Measurements from ENCODE around the gene SLC7A6.

The SLC7A6 gene

DNA sequence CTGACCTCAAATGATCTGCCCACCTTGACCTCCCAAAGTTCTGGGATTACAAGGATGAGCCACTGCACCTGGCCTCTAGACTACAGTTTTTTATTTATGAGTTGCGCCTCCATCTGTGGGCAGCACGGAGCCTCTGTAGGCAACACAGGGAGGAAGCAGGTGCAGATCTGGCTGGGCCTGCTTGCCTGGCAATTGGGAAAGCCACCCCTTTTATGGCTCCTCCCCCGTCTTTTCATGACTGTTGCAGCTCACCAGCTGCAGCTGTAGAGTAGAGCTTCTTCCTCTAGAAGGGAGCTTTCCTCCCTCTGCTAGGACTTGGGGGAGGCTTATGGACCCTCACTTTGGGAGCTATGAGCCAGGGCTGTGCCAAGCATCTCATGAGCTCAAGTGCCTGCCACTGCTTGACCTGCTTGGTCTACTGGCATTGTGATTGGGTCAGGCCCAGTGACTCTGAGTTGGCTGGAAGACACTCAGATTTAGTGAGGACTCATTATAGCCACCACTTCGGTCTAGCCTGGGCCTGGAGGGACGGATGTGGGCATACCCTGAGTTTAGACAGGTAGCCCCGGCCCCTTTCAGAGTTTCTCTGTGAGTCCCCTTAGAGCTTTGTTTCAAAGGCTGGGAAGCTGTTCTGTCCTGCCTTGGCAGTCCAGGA lies 6.9 kb upstream of the SLC7A6 start:
- no peak overlapping the region for H3K4me3 Mint-ChIP-seq
- peaks cover 5% of the 10 kb centered on the region for H3K36me3 Mint-ChIP-seq
- peak overlapping the region; percentile 82 for H3K27ac Mint-ChIP-seq
- DNase-seq (ENCODE audit: low spot score in 2 of 2) (peak; percentile 46 to 61), ATAC-seq (ENCODE audit: low read depth) (peak; percentile 95)
- H3K4me1 Mint-ChIP-seq: peaks cover 18% of the 10 kb centered on the region
- H3K9me3 Mint-ChIP-seq: no peaks in the 10 kb centered on the region
- no peaks in the 10 kb centered on the region for H3K27me3 Mint-ChIP-seq

DNA sequence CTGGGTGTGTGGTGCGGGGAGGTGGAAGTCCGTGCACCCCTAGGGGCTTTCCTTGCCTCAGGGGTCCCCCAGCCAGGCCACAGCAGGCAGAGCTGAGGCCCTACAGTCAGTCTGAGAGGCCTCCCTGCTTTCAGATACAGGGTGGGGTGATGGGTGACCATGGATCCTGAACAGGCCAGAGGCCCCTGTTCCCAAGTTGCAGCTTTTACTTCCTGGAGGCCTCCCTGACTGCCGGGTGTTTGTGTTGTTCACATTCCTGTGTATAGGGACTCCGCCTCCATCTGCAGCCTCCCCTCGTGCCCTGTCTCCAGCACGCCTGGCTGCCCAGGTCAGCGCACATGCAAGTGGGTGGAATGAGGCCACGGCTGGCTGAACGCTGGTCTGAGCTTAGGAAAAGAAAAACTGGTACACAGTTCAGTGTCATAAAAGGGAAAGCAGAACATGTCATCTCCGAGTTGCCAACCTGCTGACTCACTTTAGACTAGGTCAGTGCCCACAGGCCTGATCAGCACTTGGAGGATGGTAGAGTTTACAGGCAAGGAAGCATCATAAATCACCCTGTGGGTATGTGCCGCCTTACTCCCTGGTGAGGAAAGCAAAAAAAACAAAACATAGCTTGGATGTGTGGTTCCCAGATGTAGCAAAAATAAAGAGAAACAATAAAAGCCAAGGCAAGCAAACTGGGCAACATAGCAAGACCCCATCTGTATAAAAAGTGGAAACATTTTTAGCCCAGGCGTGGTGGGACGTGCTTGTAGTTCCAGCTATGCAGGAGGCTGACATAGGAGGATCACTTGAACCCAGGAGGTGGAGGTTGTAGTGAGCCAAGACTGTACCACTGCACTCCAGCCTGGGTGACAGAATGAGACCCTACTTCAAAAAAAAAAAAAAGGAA lies 6.2 kb upstream of the SLC7A6 start:
- Mint-ChIP-seq H3K4me3 (no peak overlapping the region), H3K4me1 (peaks cover 20% of the 10 kb centered on the region), H3K36me3 (peaks cover 3% of the 10 kb centered on the region), H3K9me3 (no peaks in the 10 kb centered on the region), H3K27me3 (no peaks in the 10 kb centered on the region), H3K27ac (peak overlapping the region; percentile 82)
- ATAC-seq (ENCODE audit: low read depth) (no peak), DNase-seq (ENCODE audit: low spot score in 2 of 2) (no peak)

GRCh38 chr16:68259007-68259825 lies 5.1 kb upstream of the SLC7A6 start:
- Mint-ChIP-seq H3K27me3 (no peaks in the 10 kb centered on the region), H3K36me3 (peaks cover 3% of the 10 kb centered on the region), H3K27ac (no peak overlapping the region), H3K4me3 (no peak overlapping the region), H3K4me1 (peaks cover 28% of the 10 kb centered on the region), H3K9me3 (no peaks in the 10 kb centered on the region)
- DNase-seq (ENCODE audit: low spot score in 2 of 2): no peak
- ATAC-seq (ENCODE audit: low read depth): no peak

DNA sequence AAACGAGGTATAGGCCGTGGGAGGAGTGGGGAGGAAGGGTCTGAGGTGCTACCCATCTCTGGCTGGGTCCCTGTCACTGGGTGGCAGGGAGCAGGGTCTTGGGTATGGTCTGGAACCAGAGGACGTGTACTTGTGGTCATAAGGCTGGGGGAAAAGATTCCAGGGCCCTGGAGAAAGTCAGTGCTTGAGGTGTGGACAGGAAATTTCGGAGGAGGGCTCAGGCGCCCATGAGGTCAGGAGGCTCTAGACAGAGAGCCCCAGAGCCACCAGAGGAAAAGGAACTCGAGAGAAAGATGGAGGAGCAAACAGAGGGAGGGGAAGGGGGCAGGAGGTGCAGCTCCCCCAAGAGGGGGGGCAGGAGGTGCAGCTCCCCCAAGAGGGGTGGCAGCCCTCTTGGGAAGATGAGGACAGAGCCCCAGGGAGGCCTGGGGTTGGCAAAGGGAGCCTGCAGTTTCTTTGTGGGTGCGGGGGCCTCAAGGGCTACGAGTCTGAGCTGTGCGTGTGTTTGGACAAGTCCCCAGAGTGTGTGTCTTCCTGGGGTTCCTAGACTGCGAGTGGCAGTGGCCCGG lies 683 bp upstream of the SLC7A6 start:
- peaks cover 37% of the 10 kb centered on the region for H3K4me1 Mint-ChIP-seq
- H3K27ac Mint-ChIP-seq: peak overlapping the region; percentile 91
- H3K27me3 Mint-ChIP-seq: no peaks in the 10 kb centered on the region
- H3K36me3 Mint-ChIP-seq: peaks cover 3% of the 10 kb centered on the region
- no peaks in the 10 kb centered on the region for H3K9me3 Mint-ChIP-seq
- ATAC-seq (ENCODE audit: low read depth): peak; percentile 0
- DNase-seq (ENCODE audit: low spot score in 2 of 2): no peak
- H3K4me3 Mint-ChIP-seq: peak overlapping the region; percentile 83

GRCh38 chr16:68265078-68265920 lies 973 bp downstream of the SLC7A6 start:
- H3K27ac Mint-ChIP-seq: peak overlapping the region; percentile 91
- peak overlapping the region; percentile 83 for H3K4me3 Mint-ChIP-seq
- peaks cover 7% of the 10 kb centered on the region for H3K36me3 Mint-ChIP-seq
- H3K9me3 Mint-ChIP-seq: no peaks in the 10 kb centered on the region
- no peaks in the 10 kb centered on the region for H3K27me3 Mint-ChIP-seq
- DNase-seq (ENCODE audit: low spot score in 2 of 2) (no peak), ATAC-seq (ENCODE audit: low read depth) (peak; percentile 13)
- peaks cover 43% of the 10 kb centered on the region for H3K4me1 Mint-ChIP-seq

DNA sequence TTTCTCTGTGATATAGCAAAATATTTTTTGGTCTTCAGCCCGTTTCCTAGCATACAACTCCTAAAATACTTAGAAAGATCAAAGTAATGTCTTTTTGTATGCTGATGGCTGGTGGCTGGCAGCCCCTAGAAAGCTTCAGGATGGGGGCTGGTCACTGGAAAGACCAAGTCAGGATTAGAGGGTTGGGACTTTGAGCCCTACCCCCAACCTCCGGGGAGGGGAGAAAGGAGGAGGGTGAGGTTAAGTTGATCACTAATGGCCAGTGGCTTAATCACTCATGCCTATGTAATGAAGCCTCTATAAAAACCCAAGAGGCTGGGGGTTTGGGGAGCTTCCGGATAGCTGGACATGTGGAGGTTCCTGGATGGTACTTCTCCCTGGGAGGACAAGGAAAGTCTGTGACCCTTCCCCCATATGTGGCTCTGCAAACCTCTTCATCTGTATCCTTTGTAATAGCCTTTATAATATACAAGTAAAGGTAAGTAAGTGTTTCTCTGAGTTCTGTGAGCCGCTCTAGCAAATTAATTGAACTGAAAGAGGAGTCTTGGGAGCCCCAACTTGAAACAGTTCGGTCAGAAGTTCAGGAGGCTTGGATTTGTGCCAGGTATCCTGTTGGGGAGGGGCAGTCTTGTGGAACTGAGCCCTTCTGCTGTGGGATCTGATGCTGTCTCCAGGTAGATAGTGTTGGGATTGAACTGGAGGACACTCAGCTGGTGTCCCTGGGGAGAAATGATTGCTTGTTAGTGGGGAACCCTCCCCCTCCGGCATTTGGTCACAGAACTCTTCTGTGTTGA lies 3.5 kb downstream of the SLC7A6 start:
- H3K36me3 Mint-ChIP-seq: peaks cover 7% of the 10 kb centered on the region
- H3K27me3 Mint-ChIP-seq: no peaks in the 10 kb centered on the region
- no peak for ATAC-seq (ENCODE audit: low read depth)
- peaks cover 42% of the 10 kb centered on the region for H3K4me1 Mint-ChIP-seq
- DNase-seq (ENCODE audit: low spot score in 2 of 2): no peak
- no peak overlapping the region for H3K4me3 Mint-ChIP-seq
- H3K27ac Mint-ChIP-seq: no peak overlapping the region
- no peaks in the 10 kb centered on the region for H3K9me3 Mint-ChIP-seq

DNA sequence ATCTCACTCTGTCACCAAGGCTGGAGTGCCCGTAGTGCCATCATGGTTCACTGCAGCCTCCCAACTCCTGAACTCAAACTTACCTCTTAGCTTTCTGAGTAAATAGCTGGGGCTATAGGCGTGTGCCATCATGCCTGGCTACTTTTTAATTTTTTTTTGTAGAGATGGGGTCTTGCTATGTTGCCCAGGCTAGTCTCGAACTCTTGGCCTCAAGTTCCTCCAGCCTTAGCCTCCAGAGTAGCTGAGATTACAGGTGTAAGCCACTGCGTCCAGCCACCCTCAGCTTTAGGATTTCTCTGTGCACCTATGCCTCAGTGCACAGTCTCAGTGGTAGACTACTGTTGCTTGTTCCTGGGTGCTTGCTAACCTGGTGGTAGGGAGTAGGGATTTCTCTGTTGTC lies 5.5 kb downstream of the SLC7A6 start:
- no peak overlapping the region for H3K4me3 Mint-ChIP-seq

GRCh38 chr16:68270353-68270752 lies 6.0 kb downstream of the SLC7A6 start:
- ATAC-seq (ENCODE audit: low read depth) (no peak), DNase-seq (ENCODE audit: low spot score in 2 of 2) (no peak)
- Mint-ChIP-seq H3K4me1 (peaks cover 45% of the 10 kb centered on the region), H3K36me3 (peaks cover 11% of the 10 kb centered on the region), H3K9me3 (no peaks in the 10 kb centered on the region), H3K27me3 (no peaks in the 10 kb centered on the region), H3K27ac (peak overlapping the region; percentile 88), H3K4me3 (no peak overlapping the region)

More for the DNA sequence above, 5.5 kb downstream of the SLC7A6 start:
- ATAC-seq (ENCODE audit: low read depth) (no peak), DNase-seq (ENCODE audit: low spot score in 2 of 2) (no peak)
- peak overlapping the region; percentile 88 for H3K27ac Mint-ChIP-seq
- no peaks in the 10 kb centered on the region for H3K9me3 Mint-ChIP-seq
- peaks cover 48% of the 10 kb centered on the region for H3K4me1 Mint-ChIP-seq
- no peaks in the 10 kb centered on the region for H3K27me3 Mint-ChIP-seq
- H3K36me3 Mint-ChIP-seq: peaks cover 11% of the 10 kb centered on the region

- peaks cover 12% of the 10 kb centered on the region for H3K36me3 Mint-ChIP-seq
- no peak for DNase-seq (ENCODE audit: low spot score in 2 of 2)
These were observed 8.3 kb downstream of the SLC7A6 start for GRCh38 chr16:68272507-68273209.

DNA sequence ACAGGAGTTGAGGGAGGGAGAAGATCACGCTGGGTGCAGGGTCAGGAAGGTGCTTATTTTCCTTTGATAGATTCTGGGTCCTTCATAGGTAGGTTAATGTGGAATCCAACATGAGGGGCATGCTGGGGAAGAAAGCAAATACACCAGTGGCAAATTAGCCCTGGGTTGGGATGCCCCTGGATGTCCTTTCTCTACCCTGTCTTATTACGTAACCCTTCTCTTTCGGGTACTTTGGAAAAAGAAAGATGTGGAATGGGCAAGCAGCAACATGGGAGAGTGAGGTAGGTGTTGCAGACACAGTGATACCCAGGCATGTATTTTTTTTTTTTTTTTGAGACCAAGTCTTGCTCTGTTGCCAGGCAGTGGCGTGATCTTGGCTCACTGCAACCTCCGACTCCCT lies 9.1 kb downstream of the SLC7A6 start:
- H3K9me3 Mint-ChIP-seq: no peaks in the 10 kb centered on the region
- peak overlapping the region; percentile 42 for H3K27ac Mint-ChIP-seq
- H3K27me3 Mint-ChIP-seq: no peaks in the 10 kb centered on the region
- H3K4me1 Mint-ChIP-seq: peaks cover 39% of the 10 kb centered on the region
- peak overlapping the region; percentile 66 for H3K4me3 Mint-ChIP-seq
- H3K36me3 Mint-ChIP-seq: peaks cover 12% of the 10 kb centered on the region
- DNase-seq (ENCODE audit: low spot score in 2 of 2) (no peak), ATAC-seq (ENCODE audit: low read depth) (no peak)

More at GRCh38 chr16:68272507-68273209, 8.3 kb downstream of the SLC7A6 start:
- peak overlapping the region; percentile 66 for H3K4me3 Mint-ChIP-seq
- no peaks in the 10 kb centered on the region for H3K27me3 Mint-ChIP-seq
- peak overlapping the region; percentile 42 for H3K27ac Mint-ChIP-seq
- H3K4me1 Mint-ChIP-seq: peaks cover 44% of the 10 kb centered on the region
- H3K9me3 Mint-ChIP-seq: no peaks in the 10 kb centered on the region
- peak; percentile 54 for ATAC-seq (ENCODE audit: low read depth)

GRCh38 chr16:68273896-68274295 lies 9.6 kb downstream of the SLC7A6 start:
- ATAC-seq (ENCODE audit: low read depth): no peak
- no peak for DNase-seq (ENCODE audit: low spot score in 2 of 2)

GRCh38 chr16:68274441-68274840 lies 10.1 kb downstream of the SLC7A6 start:
- DNase-seq (ENCODE audit: low spot score in 2 of 2) (no peak), ATAC-seq (ENCODE audit: low read depth) (no peak)
- peaks cover 33% of the 10 kb centered on the region for H3K4me1 Mint-ChIP-seq
- H3K36me3 Mint-ChIP-seq: peaks cover 8% of the 10 kb centered on the region
- H3K4me3 Mint-ChIP-seq: peak overlapping the region; percentile 5
- no peaks in the 10 kb centered on the region for H3K9me3 Mint-ChIP-seq
- H3K27ac Mint-ChIP-seq: peak overlapping the region; percentile 58
- H3K27me3 Mint-ChIP-seq: no peaks in the 10 kb centered on the region

More at GRCh38 chr16:68273896-68274295, 9.6 kb downstream of the SLC7A6 start:
- peak overlapping the region; percentile 14 for H3K4me3 Mint-ChIP-seq
- peaks cover 39% of the 10 kb centered on the region for H3K4me1 Mint-ChIP-seq
- H3K36me3 Mint-ChIP-seq: peaks cover 12% of the 10 kb centered on the region
- no peaks in the 10 kb centered on the region for H3K9me3 Mint-ChIP-seq
- peak overlapping the region; percentile 58 for H3K27ac Mint-ChIP-seq
- H3K27me3 Mint-ChIP-seq: no peaks in the 10 kb centered on the region
